K562 (cell line): Measurements from ENCODE around the gene ATAD3B. TPM values are rescaled to one million over a fixed set of nuclear protein-coding genes. Genes with fewer than 3 reads are reported as not detected.
A peak's percentile ranks its signal among the peaks of the same experiment; 100 is the strongest.

Source experiments
- ATAC-seq: fragments of 200-7000 bp; cut with Tn5 transposase; 3 replicates; pipeline ENCODE4 v1.9.1; 2020; ENCODE audit warnings: moderate library complexity
- BruUV-seq: library from RNA; stranded (reverse); fragments of 400-500 nt; replicated peaks from 2 replicates; lab custom pipeline; 2021; lab: Mats Ljungman, UMichigan
- CTCF ChIA-PET: fragments of 300-600 bp; formaldehyde crosslinking; extraction: SDS; loops from one replicate; lab custom pipeline; 2021; ENCODE audit warnings: low intra/inter-chr PET ratio; lab: Yijun Ruan, JAX
- POLR2A ChIA-PET: fragments of 300-600, 350-650 bp; sonication (Branson Sonifier 250); formaldehyde crosslinking; extraction: SDS; loops from one replicate; lab custom pipeline; 2021; ENCODE audit warnings: antibody characterized with exemption, inconsistent platforms; lab: Yijun Ruan, JAX
- DNase-seq, 4 experiments: peaks; one replicate each; pipeline versions ENCODE4 v3.0.0 to v3.0.0-alpha.2; 2011 to 2018; ENCODE audit warnings: low spot score in 3 of 4, mixed read lengths in 3 of 4; ENCODE audit errors: extremely low read depth in 1 of 4
- FAIRE-seq: peaks from 2 replicates; lab custom pipeline; 2011; peaks lifted over from hg19 to GRCh38; lab: Jason Lieb, UNC
- H2AFZ ChIP-seq: 2 replicates; pipeline ENCODE4 v1.6.0; 2011; ENCODE audit warnings: low read depth, low read length, control low read depth, inconsistent platforms
- H3K27ac ChIP-seq: fragments of 200-600 bp; 3 replicates; pipeline ENCODE4 v1.8.0; 2011; ENCODE audit warnings: low read depth, mild to moderate bottlenecking, control low read depth, inconsistent platforms, low read length, moderate library complexity, mixed read lengths; ENCODE audit errors: extremely low read depth
- H3K27me3 ChIP-seq, 2 experiments: fragments of 300-600 bp in 1 of 2; 2 replicates in 1 of 2; 3 replicates in 1 of 2; pipeline versions ENCODE4 v1.6.0 to v1.8.0; 2011; ENCODE audit warnings: inconsistent platforms in 2 of 2, low read length in 2 of 2, mild to moderate bottlenecking in 1 of 2, mixed read lengths in 1 of 2, moderate library complexity in 1 of 2; ENCODE audit not compliant: control insufficient read depth in 2 of 2, insufficient read depth in 2 of 2
- H3K36me3 ChIP-seq: fragments of 300-600 bp; 3 replicates; pipeline ENCODE4 v1.8.0; 2011; ENCODE audit warnings: mild to moderate bottlenecking, low read length, inconsistent platforms; ENCODE audit not compliant: control insufficient read depth, insufficient read depth
- H3K4me1 ChIP-seq, 2 experiments: fragments of 200-600 bp in 1 of 2; replicated peaks in 1 of 2; 2 replicates in 1 of 2; 3 replicates in 1 of 2; pipeline versions ENCODE4 v1.5.1 to v1.8.0; 2011; ENCODE audit warnings: inconsistent platforms in 2 of 2, low read length in 2 of 2, mild to moderate bottlenecking in 1 of 2, mixed read lengths in 1 of 2, moderate library complexity in 1 of 2; ENCODE audit not compliant: control insufficient read depth in 2 of 2, insufficient read depth in 2 of 2
- H3K4me2 ChIP-seq: 2 replicates; pipeline ENCODE4 v1.6.1; 2011; ENCODE audit warnings: low read length, control low read depth, inconsistent platforms, mixed read lengths; ENCODE audit not compliant: insufficient read depth
- H3K4me3 ChIP-seq: fragments of 200-600 bp; sonication (generic), shearing (Covaris generic); 2 replicates; pipeline ENCODE4 v1.5.1; 2016; ENCODE audit warnings: control low read depth, inconsistent platforms
- H3K79me2 ChIP-seq: fragments of 200-600 bp; 3 replicates; pipeline ENCODE4 v1.8.0; 2011; ENCODE audit warnings: low read length, inconsistent platforms; ENCODE audit not compliant: control insufficient read depth, insufficient read depth
- H3K9ac ChIP-seq, 2 experiments: 2 replicates each; pipeline versions ENCODE4 v1.6.0 to v1.6.1; 2011; ENCODE audit warnings: low read depth in 2 of 2, low read length in 2 of 2, control low read depth in 1 of 2, inconsistent platforms in 1 of 2, mild to moderate bottlenecking in 1 of 2, mixed read lengths in 1 of 2; ENCODE audit not compliant: insufficient read depth in 1 of 2
- H3K9me1 ChIP-seq: one replicate; pipeline ENCODE4 v1.6.0; 2011; ENCODE audit warnings: inconsistent platforms, mild to moderate bottlenecking, low read length, moderate library complexity; ENCODE audit not compliant: control insufficient read depth, insufficient read depth
- H3K9me3 ChIP-seq: replicated peaks from 2 replicates; pipeline ENCODE4 v1.5.1; 2011; ENCODE audit warnings: low read depth, low read length, inconsistent platforms; ENCODE audit not compliant: control insufficient read depth, insufficient read depth
- H4K20me1 ChIP-seq: replicated peaks from 2 replicates; pipeline ENCODE4 v1.6.1; 2011; ENCODE audit warnings: low read length, inconsistent platforms, mixed read lengths; ENCODE audit not compliant: control insufficient read depth, insufficient read depth
- CBFA2T3 ChIP-seq: fragments of 450-650 bp; IDR thresholded peaks from 2 replicates; pipeline ENCODE4 v1.6.1; 2017
- CEBPG ChIP-seq, 3 experiments: fragments of 200-800 bp in 1 of 3; sonication (Bioruptor generic) in 1 of 3; sonication (generic) in 1 of 3; formaldehyde crosslinking in 1 of 3; IDR thresholded peaks in 2 of 3; conservative IDR thresholded peaks in 1 of 3; 2 replicates each; pipeline versions ENCODE4 v1.6.1 to v1.8.0; 2016 to 2022; ENCODE audit warnings: missing compliant biosample characterization in 2 of 3, missing genetic modification characterization in 2 of 3, mild to moderate bottlenecking in 1 of 3, missing genetic modification reagents in 1 of 3
- EWSR1 ChIP-seq: fragments of 450-650 bp; IDR thresholded peaks from 2 replicates; pipeline ENCODE4 v1.6.1; 2018; ENCODE audit warnings: borderline replicate concordance, mild to moderate bottlenecking, low read depth, moderate library complexity; ENCODE audit not compliant: partially characterized antibody
- GTF2F1 ChIP-seq: IDR thresholded peaks from 2 replicates; pipeline ENCODE4 v1.6.1; 2011; ENCODE audit warnings: low read depth, low read length, improper control_type of control experiment
- KAT8 ChIP-seq: fragments of 450-650 bp; IDR thresholded peaks from 2 replicates; pipeline ENCODE4 v1.6.1; 2016; ENCODE audit warnings: low read depth, mild to moderate bottlenecking
- NR0B1 ChIP-seq: fragments of 450-650 bp; IDR thresholded peaks from one replicate; pipeline ENCODE4 v1.6.1; 2018; ENCODE audit warnings: mild to moderate bottlenecking, moderate library complexity; ENCODE audit not compliant: partially characterized antibody
- NRF1 ChIP-seq, 2 experiments: fragments of 450-650 bp; IDR thresholded peaks in 1 of 2; conservative IDR thresholded peaks in 1 of 2; 2 replicates each; pipeline ENCODE4 v1.6.1; 2014; ENCODE audit warnings: mild to moderate bottlenecking in 2 of 2
- PREB ChIP-seq: sonication (generic); formaldehyde crosslinking; IDR thresholded peaks from 2 replicates; pipeline ENCODE4 v1.8.1; 2023; ENCODE audit warnings: mild to moderate bottlenecking, missing genetic modification reagents
- SIN3A ChIP-seq, 2 experiments: fragments of 150-350 bp in 1 of 2; IDR thresholded peaks; 2 replicates each; pipeline ENCODE4 v1.6.1; 2011 to 2016; ENCODE audit warnings: borderline replicate concordance in 2 of 2, low read depth in 2 of 2, low read length in 2 of 2, mild to moderate bottlenecking in 2 of 2, moderate library complexity in 2 of 2; ENCODE audit not compliant: control insufficient read depth in 1 of 2
- TEAD2 ChIP-seq: fragments of 450-650 bp; IDR thresholded peaks from 2 replicates; pipeline ENCODE4 v1.6.1; 2016; ENCODE audit warnings: missing genetic modification characterization, control low read depth, missing compliant biosample characterization
- TGIF2 ChIP-seq: sonication (generic); formaldehyde crosslinking; IDR thresholded peaks from 2 replicates; pipeline ENCODE4 v1.8.1; 2022; ENCODE audit warnings: mild to moderate bottlenecking, missing genetic modification reagents, moderate library complexity
- THRB ChIP-seq: fragments of 450-650 bp; formaldehyde crosslinking; conservative IDR thresholded peaks from 2 replicates; pipeline ENCODE4 v1.4.0; 2022; ENCODE audit warnings: mild to moderate bottlenecking, missing genetic modification characterization
- ZBTB12 ChIP-seq: fragments of 250-450 bp; sonication (Bioruptor Pico); IDR thresholded peaks from 2 replicates; pipeline ENCODE4 v1.4.0; 2020
- ZC3H4 ChIP-seq: sonication (generic); formaldehyde crosslinking; IDR thresholded peaks from 2 replicates; pipeline ENCODE4 v1.9.0; 2021; ENCODE audit warnings: missing genetic modification reagents, borderline replicate concordance
- ZNF764 ChIP-seq: fragments of 250-450 bp; sonication (Bioruptor Pico); IDR thresholded peaks from 2 replicates; pipeline ENCODE4 v1.4.0; 2020; ENCODE audit warnings: low read depth, mild to moderate bottlenecking, moderate library complexity
- ZNF79 ChIP-seq: fragments of 250-450 bp; sonication (Bioruptor Pico); IDR thresholded peaks from 2 replicates; pipeline ENCODE4 v1.4.0; 2020; ENCODE audit warnings: low read depth, mild to moderate bottlenecking, moderate library complexity
- WGBS: fragments of 100-300 bp; shearing (Covaris generic); methylation state at CpG from one replicate; pipeline ENCODE4 v1.1.6; 2016; ENCODE audit warnings: low coverage, mixed read lengths; ENCODE audit not compliant: insufficient coverage; ENCODE audit errors: missing lambda C conversion rate; 5-methylcytosine and 5-hydroxymethylcytosine counted together
- in situ Hi-C: fragments of 300-500 bp; cut with MboI; formaldehyde crosslinking; loops from 4 replicates; pipeline ENCODE4 v1.15.0; 2018; ENCODE audit warnings: inconsistent platforms, mixed read lengths
- intact Hi-C: fragments of 100-400 bp; cut with micrococcal nuclease; formaldehyde crosslinking; loops from 2 replicates; pipeline ENCODE4 v1.14.2; 2022
- polyA plus RNA-seq, 8 experiments: library from polyadenylated mRNA; depleted of rRNA in 4 of 8; stranded (reverse) in 5 of 8; unstranded in 3 of 8; fragments of >200 nt; fragmentation: Nextera tagmentation in 2 of 8; fragmentation: Illumina TruSeq in 1 of 8; extraction: Ambion mirVana in 2 of 8; extraction: Trizol in 1 of 8; gene quantifications; 2 replicates each; pipeline versions ENCODE4 v1.2.1 to v1.2.3, GENCODE V29; 2011 to 2014; ENCODE audit warnings: inconsistent platforms in 1 of 8, missing spikeins in 1 of 8
- total RNA-seq, 7 experiments: library from RNA; depleted of rRNA in 6 of 7; stranded (reverse); fragments of >200 nt in 6 of 7; fragmentation: Illumina TruSeq in 2 of 7; extraction: Trizol in 2 of 7; gene quantifications; 2 replicates each; pipeline versions ENCODE4 v1.2.1 to v1.2.3, GENCODE V29; 2011 to 2021; ENCODE audit warnings: low replicate concordance in 1 of 7

The ATAD3B gene
- total and polyA plus RNA-seq, 9 of the 15 experiments (the other 6 are each of a cell fraction or from before 2014, with no cell fraction given): 0.07 to 113 (median 27.7) TPM

- no peak for ATAC-seq
- CTCF ChIA-PET: no interaction called here
- POLR2A ChIA-PET: interaction anchor here (0.7 kb wide), 1 partner anchor 55 kb away, joined by 4 read pairs; no protein-coding TSS in a partner anchor
- Histone ChIP-seq H3K27me3 (no peaks in the 10 kb centered on the region), H3K27ac (no peak overlapping the region), H3K4me2 (no peak overlapping the region), H3K4me1 (peaks cover 45 to 83% of the 10 kb centered on the region in 2 experiments), H3K9me1 (no peaks in the 10 kb centered on the region), H3K9ac (peak overlapping the region in 1 of 2 experiments; percentile 90; a peak in 2 of 4 replicates), H3K36me3 (no peaks in the 10 kb centered on the region), H4K20me1 (no peaks in the 10 kb centered on the region), H3K79me2 (no peaks in the 10 kb centered on the region; the same call in 2 of the 3 replicates), H2AFZ (no peak overlapping the region), H3K4me3 (no peak overlapping the region), H3K9me3 (no peaks in the 10 kb centered on the region)
- WGBS: 58% methylated on average over 13 of the region's 18 CpGs
- DNase-seq: peak in 2 of 4 experiments; percentile 60 to 70
- intact Hi-C loops: no loop called here
- no peak for FAIRE-seq
- in situ Hi-C loops: no loop called here
- BruUV-seq: no TSS peak
- TF ChIP-seq ZNF79: no peak
- TF ChIP-seq EWSR1: no peak
- no peak for TF ChIP-seq GTF2F1
- no peak for TF ChIP-seq SIN3A (IDR thresholded peaks at IDR 0.05; ENCODE audit: borderline replicate concordance in 2 of 2, control insufficient read depth in 1 of 2, low read depth in 2 of 2, low read length in 2 of 2)
- no peak for TF ChIP-seq NR0B1
- TF ChIP-seq KAT8: no peak
- TF ChIP-seq CEBPG (CRISPR knock-in tag; IDR thresholded peaks at IDR 0.05): no peak
- TF ChIP-seq CEBPG (tag; conservative IDR thresholded peaks at IDR 0.05 in 1 of 2, IDR thresholded peaks at IDR 0.05 in 1 of 2): no peak
- no peak for TF ChIP-seq THRB (CRISPR knock-in tag)
- TF ChIP-seq ZBTB12 (CRISPR knock-in tag): no peak
- no peak for TF ChIP-seq CBFA2T3
- no peak for TF ChIP-seq PREB (CRISPR knock-in tag)
- TF ChIP-seq TGIF2 (CRISPR knock-in tag): no peak
- no peak for TF ChIP-seq ZNF764 (CRISPR knock-in tag)
- no peak for TF ChIP-seq NRF1 (conservative IDR thresholded peaks at IDR 0.05 in 1 of 2, IDR thresholded peaks at IDR 0.05 in 1 of 2)
- no peak for TF ChIP-seq TEAD2
- no peak for TF ChIP-seq ZC3H4 (CRISPR knock-in tag)
Observed at GRCh38 chr1:1430992-1431844, 40.3 kb upstream of the ATAD3B start.
